HG02610 (cell line): Measurements from ENCODE around the gene NKX2-4.

Experiments
- ATAC-seq: cut with Tn5 transposase; IDR thresholded peaks from one replicate; pipeline ENCODE4 v1.9.1; 2021; ENCODE audit warnings: mild to moderate bottlenecking, moderate library complexity; ENCODE audit not compliant: unreplicated experiment

The NKX2-4 gene

GRCh38 chr20:21364413-21364812 lies 32.9 kb downstream of the NKX2-4 start:
- no peak for ATAC-seq

- no peak for ATAC-seq
These were observed 36.1 kb downstream of the NKX2-4 start for GRCh38 chr20:21361266-21361665.

GRCh38 chr20:21360705-21361104 lies 36.6 kb downstream of the NKX2-4 start:
- ATAC-seq = no peak

GRCh38 chr20:21358737-21359136 lies 38.6 kb downstream of the NKX2-4 start:
- ATAC-seq = no peak

- no peak for ATAC-seq
These were observed 39.5 kb downstream of the NKX2-4 start for GRCh38 chr20:21357844-21358243.

GRCh38 chr20:21356386-21356785 lies 40.9 kb downstream of the NKX2-4 start:
- ATAC-seq = no peak

- ATAC-seq = no peak
These were observed 41.3 kb downstream of the NKX2-4 start for GRCh38 chr20:21355981-21356380.

GRCh38 chr20:21353236-21353635 lies 44.1 kb downstream of the NKX2-4 start:
- no peak for ATAC-seq

GRCh38 chr20:21352703-21353102 lies 44.6 kb downstream of the NKX2-4 start:
- ATAC-seq = no peak
